HG03457 (cell line): ENCODE data around the gene NABP2.
"Not testable (repeated sequence)": the region's sequence is repeated elsewhere in the genome, so short reads cannot be mapped to it uniquely, and the experiment has no call there.

Experiments
- ATAC-seq: cut with Tn5 transposase; IDR thresholded peaks from one replicate; pipeline ENCODE4 v1.9.1; 2021; ENCODE audit warnings: moderate number of reproducible peaks; ENCODE audit not compliant: unreplicated experiment

The NABP2 gene

GRCh38 chr12:56271031-56271430, 46.9 kb downstream of the NABP2 start:
- ATAC-seq: no peak

DNA sequence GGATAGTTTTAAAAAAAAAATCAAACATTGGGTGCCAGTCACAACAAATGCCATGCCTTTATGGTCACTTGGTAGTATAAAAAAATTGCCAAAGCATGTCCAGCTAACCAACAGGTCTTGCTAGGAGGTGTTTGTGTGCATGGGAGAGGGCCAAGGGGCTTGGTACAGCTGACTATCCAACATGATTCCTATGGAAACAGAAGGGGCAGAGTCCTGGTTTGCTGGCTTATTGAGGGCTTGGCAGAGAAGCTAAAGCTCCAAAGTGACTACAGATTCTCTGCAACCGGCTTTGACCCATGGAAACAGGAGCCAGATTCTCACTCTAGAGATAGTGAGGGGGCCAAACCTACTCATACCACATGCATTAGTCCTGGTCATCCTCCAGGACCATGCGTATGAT, 48.3 kb downstream of the NABP2 start:
- ATAC-seq: not testable (repeated sequence)

- ATAC-seq: no peak
Observed at GRCh38 chr12:56274299-56274698, 50.2 kb downstream of the NABP2 start.

- no peak for ATAC-seq
Observed at GRCh38 chr12:56278905-56279304, 54.8 kb downstream of the NABP2 start.
